HEK293T (cell line): ENCODE data around the gene SNX24.

Experiments
- CTCF ChIA-PET: fragments of 350-600 bp; formaldehyde crosslinking; extraction: SDS; loops from one replicate; lab custom pipeline; 2021; ENCODE audit warnings: antibody characterized with exemption, inconsistent platforms; lab: Yijun Ruan, JAX
- POLR2A ChIA-PET: fragments of 350-600 bp; formaldehyde crosslinking; extraction: SDS; loops from one replicate; lab custom pipeline; 2020; ENCODE audit warnings: antibody characterized with exemption, inconsistent platforms; lab: Yijun Ruan, JAX
- DNase-seq: peaks from one replicate; pipeline ENCODE4 v3.0.0; 2012; ENCODE audit warnings: mixed read lengths; ENCODE audit errors: extremely low spot score
- ARNT ChIP-seq: fragments of 450-650 bp; IDR thresholded peaks from 2 replicates; pipeline ENCODE4 v1.6.1; 2017; ENCODE audit warnings: mild to moderate bottlenecking
- BHLHE40 ChIP-seq: fragments of 450-650 bp; IDR thresholded peaks from 2 replicates; pipeline ENCODE4 v1.6.1; 2016; ENCODE audit warnings: mild to moderate bottlenecking, moderate library complexity, borderline replicate concordance
- CTBP1 ChIP-seq: fragments of 450-650 bp; IDR thresholded peaks from 2 replicates; pipeline ENCODE4 v1.6.1; 2016; ENCODE audit warnings: borderline replicate concordance
- ELF4 ChIP-seq: fragments of 450-650 bp; IDR thresholded peaks from 2 replicates; pipeline ENCODE4 v1.6.1; 2017; ENCODE audit warnings: antibody characterized with exemption
- FOXA1 ChIP-seq: fragments of 450-650 bp; IDR thresholded peaks from 2 replicates; pipeline ENCODE4 v1.6.1; 2016; ENCODE audit warnings: mild to moderate bottlenecking
- FOXK2 ChIP-seq: fragments of 450-650 bp; IDR thresholded peaks from 2 replicates; pipeline ENCODE4 v1.6.1; 2016; ENCODE audit warnings: mild to moderate bottlenecking
- FOXM1 ChIP-seq: fragments of 450-650 bp; IDR thresholded peaks from 2 replicates; pipeline ENCODE4 v1.6.1; 2017; ENCODE audit warnings: mild to moderate bottlenecking, borderline replicate concordance
- HDGF ChIP-seq: fragments of 450-650 bp; IDR thresholded peaks from 2 replicates; pipeline ENCODE4 v1.6.1; 2017; ENCODE audit warnings: antibody characterized with exemption, borderline replicate concordance
- L3MBTL2 ChIP-seq: fragments of 450-650 bp; conservative IDR thresholded peaks from 2 replicates; pipeline ENCODE4 v1.6.1; 2016; ENCODE audit warnings: mild to moderate bottlenecking
- LEF1 ChIP-seq: fragments of 450-650 bp; IDR thresholded peaks from 2 replicates; pipeline ENCODE4 v1.6.1; 2017; ENCODE audit warnings: mild to moderate bottlenecking, borderline replicate concordance
- NFRKB ChIP-seq: fragments of 450-650 bp; IDR thresholded peaks from 2 replicates; pipeline ENCODE4 v1.6.1; 2016; ENCODE audit warnings: mild to moderate bottlenecking, moderate library complexity
- SP1 ChIP-seq: fragments of 450-650 bp; IDR thresholded peaks from 2 replicates; pipeline ENCODE4 v1.6.1; 2017
- SUZ12 ChIP-seq: fragments of 450-650 bp; IDR thresholded peaks from 2 replicates; pipeline ENCODE4 v1.6.1; 2016; ENCODE audit warnings: mild to moderate bottlenecking
- TARDBP ChIP-seq: fragments of 450-650 bp; IDR thresholded peaks from 2 replicates; pipeline ENCODE4 v1.6.1; 2016
- ZNF384 ChIP-seq: fragments of 450-650 bp; IDR thresholded peaks from 2 replicates; pipeline ENCODE4 v1.6.1; 2016
- TF ChIP-seq, protein P1 (sequence below): fragments of 450-650 bp; IDR thresholded peaks from 2 replicates; pipeline ENCODE4 v1.6.1; 2016

The SNX24 gene

DNA sequence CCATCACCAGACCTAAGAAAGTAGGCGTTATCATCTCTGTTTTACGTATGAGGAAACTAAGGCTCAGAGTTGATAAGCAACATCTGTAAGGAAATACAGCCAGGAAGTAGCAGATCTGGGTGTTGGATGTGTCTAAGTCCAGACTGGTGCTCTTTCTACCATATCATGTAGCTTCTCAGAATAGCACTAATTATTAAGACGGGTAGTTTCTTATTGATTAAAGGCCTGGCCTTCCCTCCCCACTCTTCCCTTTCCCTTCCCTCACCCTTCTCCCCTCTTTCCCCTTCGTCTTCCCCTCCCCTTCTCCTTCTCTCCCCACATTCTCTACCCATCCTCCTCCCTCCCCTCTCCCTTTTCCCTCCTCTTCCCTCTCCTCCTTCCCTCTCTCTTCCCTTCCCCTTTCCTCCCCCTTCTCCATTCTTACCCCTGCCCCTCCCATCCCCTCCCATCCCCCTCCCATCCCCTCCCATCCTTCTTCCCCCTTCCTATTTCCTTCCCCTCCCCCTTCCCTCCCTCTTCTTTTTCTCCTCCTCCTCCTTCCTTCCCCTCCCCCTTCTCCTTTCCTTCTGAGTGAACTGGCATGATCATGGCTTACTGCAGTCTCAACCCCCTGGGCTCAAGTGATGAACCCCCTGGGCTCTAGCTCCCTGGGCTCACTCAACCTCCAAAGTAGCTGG, 79.4 kb downstream of the SNX24 start:
- DNase-seq = no peak
- POLR2A ChIA-PET = no interaction called here
- CTCF ChIA-PET = no interaction called here
- no peak for TF ChIP-seq FOXA1
- no peak for TF ChIP-seq ARNT
- no peak for TF ChIP-seq CTBP1
- TF ChIP-seq L3MBTL2 = no peak
- TF ChIP-seq, protein P1, sequence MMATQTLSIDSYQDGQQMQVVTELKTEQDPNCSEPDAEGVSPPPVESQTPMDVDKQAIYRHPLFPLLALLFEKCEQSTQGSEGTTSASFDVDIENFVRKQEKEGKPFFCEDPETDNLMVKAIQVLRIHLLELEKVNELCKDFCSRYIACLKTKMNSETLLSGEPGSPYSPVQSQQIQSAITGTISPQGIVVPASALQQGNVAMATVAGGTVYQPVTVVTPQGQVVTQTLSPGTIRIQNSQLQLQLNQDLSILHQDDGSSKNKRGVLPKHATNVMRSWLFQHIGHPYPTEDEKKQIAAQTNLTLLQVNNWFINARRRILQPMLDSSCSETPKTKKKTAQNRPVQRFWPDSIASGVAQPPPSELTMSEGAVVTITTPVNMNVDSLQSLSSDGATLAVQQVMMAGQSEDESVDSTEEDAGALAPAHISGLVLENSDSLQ = no peak
- no peak for TF ChIP-seq HDGF
- TF ChIP-seq ZNF384 = no peak
- TF ChIP-seq TARDBP = no peak
- TF ChIP-seq BHLHE40 = no peak
- TF ChIP-seq ELF4 = no peak
- TF ChIP-seq SP1 = no peak
- no peak for TF ChIP-seq FOXM1
- TF ChIP-seq SUZ12 = no peak
- no peak for TF ChIP-seq LEF1
- TF ChIP-seq NFRKB = no peak
- TF ChIP-seq FOXK2 = no peak

DNA sequence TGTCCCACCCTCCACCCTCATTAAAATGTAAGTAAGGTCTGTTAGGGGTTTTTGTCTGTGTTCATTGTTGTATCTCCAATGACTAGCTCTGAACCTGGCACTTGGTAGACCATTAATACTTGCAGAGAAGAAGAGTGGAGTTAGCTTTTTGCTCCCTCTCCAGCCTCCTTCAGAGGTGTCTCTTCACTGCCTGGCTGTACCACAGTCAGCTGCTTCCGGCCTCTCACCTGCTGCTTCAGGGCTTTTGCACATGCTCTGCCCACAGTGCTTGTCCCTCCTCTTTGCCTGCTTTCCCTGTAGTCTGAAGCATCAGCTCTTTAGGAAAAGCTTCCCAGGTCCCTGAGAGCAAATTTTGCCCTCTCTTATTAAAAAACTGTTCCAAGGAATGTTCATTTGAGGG, 83.6 kb downstream of the SNX24 start:
- ChIA-PET POLR2A (no interaction called here), CTCF (no interaction called here)
- no peak for DNase-seq
- TF ChIP-seq TARDBP = no peak
- TF ChIP-seq FOXM1 = no peak
- no peak for TF ChIP-seq CTBP1
- no peak for TF ChIP-seq NFRKB
- no peak for TF ChIP-seq FOXA1
- no peak for TF ChIP-seq ELF4
- TF ChIP-seq FOXK2 = no peak
- no peak for TF ChIP-seq HDGF
- TF ChIP-seq ARNT = no peak
- TF ChIP-seq LEF1 = no peak
- TF ChIP-seq BHLHE40 = no peak
- TF ChIP-seq SP1 = no peak
- TF ChIP-seq ZNF384 = no peak
- TF ChIP-seq, protein P1 = no peak
- TF ChIP-seq L3MBTL2 = no peak
- no peak for TF ChIP-seq SUZ12

DNA sequence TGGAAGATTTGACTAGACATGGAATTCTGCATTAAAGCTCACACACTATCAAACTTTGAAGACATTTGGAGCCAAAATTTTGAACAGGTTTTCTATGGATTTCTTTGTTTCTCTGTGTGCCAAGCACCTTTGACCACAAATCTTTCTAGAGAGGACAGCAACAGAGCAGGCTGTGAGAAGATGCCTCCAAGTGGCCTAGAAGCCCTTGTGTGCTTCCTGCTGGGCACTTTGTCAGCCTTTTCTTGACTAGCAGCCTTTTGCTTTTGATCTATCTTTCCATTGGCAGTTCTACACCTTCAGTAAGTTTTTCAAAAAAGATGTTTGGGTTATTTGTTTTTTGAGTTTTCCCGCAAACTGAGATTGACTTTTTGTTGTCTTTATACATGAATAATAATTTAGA, 84.6 kb downstream of the SNX24 start:
- DNase-seq = no peak
- CTCF ChIA-PET = no interaction called here
- POLR2A ChIA-PET = no interaction called here

DNA sequence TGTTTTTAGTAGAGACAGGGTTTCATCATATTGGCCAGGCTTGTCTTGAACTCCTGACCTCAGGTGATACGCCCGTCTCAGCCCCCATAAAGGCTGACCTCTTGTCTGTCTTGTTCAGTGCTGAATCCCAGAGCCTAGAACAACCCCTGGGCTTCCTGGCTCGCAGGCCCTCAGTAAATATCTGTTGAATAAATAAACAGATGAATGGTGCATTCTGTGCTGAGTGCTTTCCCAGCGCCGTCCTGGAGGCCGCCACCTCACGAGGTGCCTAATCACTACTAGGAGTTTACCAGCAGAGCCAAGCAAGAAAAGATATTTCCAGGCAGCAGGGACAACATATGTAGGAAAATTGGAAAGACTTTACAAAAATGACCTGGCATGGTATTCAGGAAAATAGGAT, 88.5 kb downstream of the SNX24 start:
- CTCF ChIA-PET = no interaction called here
- TF ChIP-seq ELF4 = no peak
- peak; percentile 54 for DNase-seq
- POLR2A ChIA-PET = no interaction called here

More for the DNA sequence above, 84.6 kb downstream of the SNX24 start:
- TF ChIP-seq HDGF (no peak), SP1 (no peak), SUZ12 (no peak), FOXM1 (no peak), ELF4 (no peak), FOXK2 (no peak), ZNF384 (no peak), L3MBTL2 (no peak), FOXA1 (no peak), CTBP1 (no peak), NFRKB (no peak), BHLHE40 (no peak)

DNA sequence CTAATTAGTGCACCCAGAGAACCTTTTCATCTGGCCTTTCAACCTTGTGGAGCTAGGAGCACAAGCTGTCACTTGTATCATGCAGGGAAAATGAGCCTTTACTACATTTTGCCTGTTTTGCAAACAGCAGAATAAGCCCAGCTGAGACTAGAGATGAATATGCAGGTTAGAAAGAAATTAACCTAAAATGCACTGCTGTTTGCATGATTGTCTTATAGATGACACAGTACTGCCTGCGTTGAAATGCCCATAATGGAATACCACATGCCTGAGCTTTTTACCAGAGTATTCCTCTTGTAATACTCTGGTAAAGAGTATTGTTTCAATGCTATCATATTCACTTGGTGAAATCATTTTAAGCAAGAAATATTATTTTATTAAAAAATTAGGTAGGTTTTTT, 90.7 kb downstream of the SNX24 start:
- no peak for DNase-seq
- POLR2A ChIA-PET = no interaction called here

DNA sequence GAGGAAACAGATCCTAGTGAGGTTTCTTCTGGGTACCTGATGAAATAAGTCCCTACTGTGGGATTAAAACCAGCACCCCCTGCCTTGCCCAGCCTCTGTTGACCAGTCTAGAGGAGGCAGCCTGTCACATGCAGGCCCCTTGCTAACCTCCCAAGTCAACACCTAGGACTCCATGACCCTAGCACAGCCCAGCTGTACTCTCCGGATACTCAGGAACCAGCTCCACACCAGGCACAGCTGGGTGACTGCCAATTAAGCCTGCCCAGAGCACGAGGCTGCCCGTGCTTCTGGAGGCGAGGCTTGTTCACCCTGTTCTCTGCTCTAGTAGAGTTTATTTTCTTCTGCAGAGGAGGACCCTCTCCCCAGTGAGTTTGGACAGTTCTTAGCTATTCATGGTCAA, 92.5 kb downstream of the SNX24 start:
- ChIA-PET POLR2A (no interaction called here), CTCF (no interaction called here)
- TF ChIP-seq CTBP1 (no peak), FOXK2 (no peak), ARNT (no peak), SUZ12 (no peak), HDGF (no peak), ZNF384 (no peak), SP1 (no peak), NFRKB (no peak), FOXA1 (no peak), FOXM1 (no peak), L3MBTL2 (no peak), ELF4 (no peak), LEF1 (no peak), TARDBP (no peak)
- no peak for DNase-seq

More for the DNA sequence above, 90.7 kb downstream of the SNX24 start:
- CTCF ChIA-PET = interaction anchor here (0.7 to 1.2 kb wide), 3 partner anchors 10 to 70 kb away, joined by 3 to 5 read pairs (median 3); no protein-coding TSS in a partner anchor
- TF ChIP-seq TARDBP (no peak), FOXK2 (no peak), FOXM1 (no peak), HDGF (no peak), LEF1 (no peak), SUZ12 (no peak), CTBP1 (no peak), ARNT (no peak), ELF4 (no peak), FOXA1 (no peak), ZNF384 (no peak), NFRKB (no peak)
- TF ChIP-seq, protein P1 = no peak
